Stimulated activated CD8-positive, alpha-beta memory T cell treated with anti-CD3 and anti-CD28 coated beads, Interleukin-7, amount 100 ng/mL, for 1 hour (primary cell): Measurements from ENCODE around the gene TAF11L12.
"Not testable (repeated sequence)": the region's sequence is repeated elsewhere in the genome, so short reads cannot be mapped to it uniquely, and the experiment has no call there.

Experiments used
- DNase-seq, 2 donors: peaks; one replicate each; pipeline ENCODE4 v3.0.0-alpha.2; 2020; ENCODE audit warnings: low read depth in 2 of 2

The TAF11L12 gene

DNA sequence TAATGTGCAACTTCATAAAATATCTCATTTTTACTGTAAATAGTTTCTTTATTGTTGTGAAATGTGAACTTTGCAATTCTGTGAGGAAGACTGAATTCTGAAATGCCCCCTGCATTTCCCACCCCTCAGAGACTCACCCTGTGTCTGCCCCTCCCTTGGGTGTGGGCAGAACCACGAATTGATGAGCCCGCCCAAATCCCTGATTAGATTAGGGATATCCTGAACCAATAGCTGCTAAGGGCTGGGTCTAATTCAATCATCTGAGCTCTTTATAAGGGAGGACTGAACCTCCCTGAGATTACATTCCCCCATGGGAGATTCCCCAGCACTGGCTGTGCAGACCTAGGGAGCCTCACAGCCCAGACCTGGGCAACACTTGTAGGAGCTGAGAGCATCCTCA lies at the start of gene TAF11L12:
TAF11L12 (plus strand) TSS at position 301 of the 400 bp plus-strand sequence.
- DNase-seq: not testable (repeated sequence)

DNA sequence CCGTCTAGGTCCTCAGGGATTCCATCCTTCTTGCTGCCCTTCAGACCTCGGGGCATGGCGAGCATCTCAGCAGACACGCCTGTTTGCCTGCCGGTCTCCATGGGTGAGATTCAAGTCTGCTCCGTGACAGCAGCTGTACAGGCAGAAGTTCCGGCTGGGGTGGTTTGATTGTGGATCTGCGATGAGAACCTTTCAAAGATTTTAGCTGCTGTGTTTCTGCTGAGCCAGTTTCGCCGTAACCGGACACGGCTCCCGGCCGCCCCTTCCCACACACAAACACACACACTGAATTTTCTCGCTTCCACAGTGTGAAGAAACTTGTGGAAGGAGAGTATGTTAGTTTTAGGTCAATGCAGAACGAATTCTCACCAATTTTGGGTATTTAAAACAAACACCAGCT lies 24.5 kb upstream of the TAF11L12 start, which contains the start of gene TAF11L7:
TAF11L7 (minus strand) TSS at position 101 of the 400 bp plus-strand sequence.
- DNase-seq: not testable (repeated sequence)

DNA sequence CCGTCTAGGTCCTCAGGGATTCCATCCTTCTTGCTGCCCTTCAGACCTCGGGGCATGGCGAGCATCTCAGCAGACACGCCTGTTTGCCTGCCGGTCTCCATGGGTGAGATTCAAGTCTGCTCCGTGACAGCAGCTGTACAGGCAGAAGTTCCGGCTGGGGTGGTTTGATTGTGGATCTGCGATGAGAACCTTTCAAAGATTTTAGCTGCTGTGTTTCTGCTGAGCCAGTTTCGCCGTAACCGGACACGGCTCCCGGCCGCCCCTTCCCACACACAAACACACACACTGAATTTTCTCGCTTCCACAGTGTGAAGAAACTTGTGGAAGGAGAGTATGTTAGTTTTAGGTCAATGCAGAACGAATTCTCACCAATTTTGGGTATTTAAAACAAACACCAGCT lies 19.3 kb upstream of the TAF11L12 start, which contains the start of gene TAF11L8:
TAF11L8 (minus strand) TSS at position 101 of the 400 bp plus-strand sequence.
- not testable (repeated sequence) for DNase-seq

DNA sequence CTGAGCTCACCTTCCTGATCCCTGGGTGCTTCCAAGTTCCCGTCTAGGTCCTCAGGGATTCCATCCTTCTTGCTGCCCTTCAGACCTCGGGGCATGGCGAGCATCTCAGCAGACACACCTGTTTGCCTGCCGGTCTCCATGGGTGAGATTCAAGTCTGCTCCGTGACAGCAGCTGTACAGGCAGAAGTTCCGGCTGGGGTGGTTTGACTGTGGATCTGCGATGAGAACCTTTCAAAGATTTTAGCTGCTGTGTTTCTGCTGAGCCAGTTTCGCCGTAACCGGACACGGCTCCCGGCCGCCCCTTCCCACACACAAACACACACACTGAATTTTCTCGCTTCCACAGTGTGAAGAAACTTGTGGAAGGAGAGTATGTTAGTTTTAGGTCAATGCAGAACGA lies 15.9 kb upstream of the TAF11L12 start, which contains the start of gene TAF11L9:
TAF11L9 (minus strand) TSS at position 140 of the 400 bp plus-strand sequence.
- DNase-seq: not testable (repeated sequence)

DNA sequence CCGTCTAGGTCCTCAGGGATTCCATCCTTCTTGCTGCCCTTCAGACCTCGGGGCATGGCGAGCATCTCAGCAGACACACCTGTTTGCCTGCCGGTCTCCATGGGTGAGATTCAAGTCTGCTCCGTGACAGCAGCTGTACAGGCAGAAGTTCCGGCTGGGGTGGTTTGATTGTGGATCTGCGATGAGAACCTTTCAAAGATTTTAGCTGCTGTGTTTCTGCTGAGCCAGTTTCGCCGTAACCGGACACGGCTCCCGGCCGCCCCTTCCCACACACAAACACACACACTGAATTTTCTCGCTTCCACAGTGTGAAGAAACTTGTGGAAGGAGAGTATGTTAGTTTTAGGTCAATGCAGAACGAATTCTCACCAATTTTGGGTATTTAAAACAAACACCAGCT lies 12.5 kb upstream of the TAF11L12 start, which contains the start of gene TAF11L10:
TAF11L10 (minus strand) TSS at position 101 of the 400 bp plus-strand sequence.
- not testable (repeated sequence) for DNase-seq

DNA sequence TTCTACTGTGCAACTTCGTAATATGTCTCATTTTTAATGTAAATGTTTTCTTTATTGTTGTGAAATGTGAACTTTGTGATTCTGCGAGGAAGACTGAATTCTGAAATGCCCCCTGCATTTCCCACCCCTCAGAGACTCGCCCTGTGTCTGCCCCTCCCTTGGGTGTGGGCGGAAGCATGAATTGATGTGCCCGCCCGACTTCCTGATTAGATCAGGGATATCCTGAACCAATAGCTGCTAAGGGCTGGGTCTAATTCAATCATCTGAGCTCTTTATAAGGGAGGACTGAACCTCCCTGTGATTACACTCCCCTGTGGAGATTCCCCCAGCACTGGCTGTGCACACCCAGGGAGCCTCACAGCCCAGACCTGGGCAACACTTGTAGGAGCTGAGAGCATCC lies 6.3 kb upstream of the TAF11L12 start, which contains the start of gene TAF11L11:
TAF11L11 (plus strand) TSS at position 304 of the 400 bp plus-strand sequence.
- not testable (repeated sequence) for DNase-seq

DNA sequence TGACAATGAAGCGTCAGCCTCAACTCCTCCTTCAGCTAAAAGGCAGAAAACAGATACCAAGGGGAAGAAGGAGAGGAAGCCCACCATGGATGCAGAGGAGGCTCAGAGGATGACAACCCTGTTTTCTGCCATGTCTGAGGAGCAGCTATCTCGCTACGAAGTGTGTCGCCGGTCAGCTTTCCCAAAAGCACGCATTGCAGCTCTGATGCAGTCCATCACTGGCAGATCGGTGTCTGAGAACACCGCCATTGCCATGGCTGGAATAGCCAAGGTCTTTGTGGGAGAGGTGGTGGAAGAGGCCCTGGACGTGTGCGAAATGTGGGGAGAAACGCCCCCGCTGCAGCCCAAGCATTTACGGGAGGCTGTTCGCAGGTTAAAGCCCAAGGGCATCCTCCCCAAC lies 5.2 kb upstream of the TAF11L12 start:
- no peak for DNase-seq

DNA sequence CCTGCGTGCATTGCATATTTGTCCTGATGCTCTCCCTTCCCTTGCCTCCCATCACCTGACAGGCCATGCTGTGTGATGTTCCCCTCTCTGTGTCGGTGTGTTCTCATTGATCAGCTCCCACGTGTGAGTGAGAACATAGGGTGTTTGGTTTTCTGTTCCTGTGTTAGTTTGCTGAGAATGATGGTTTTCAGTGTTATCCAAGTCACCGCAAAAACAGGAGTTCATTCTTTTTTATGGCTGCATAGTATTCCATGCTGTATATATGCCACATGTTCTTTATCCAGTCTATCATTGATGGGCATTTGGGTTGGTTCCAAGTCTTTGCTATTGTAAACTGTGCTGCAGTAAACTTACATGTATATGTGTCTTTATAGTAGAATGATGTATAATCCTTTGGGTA lies 2.7 kb upstream of the TAF11L12 start:
- DNase-seq: not testable (repeated sequence)

DNA sequence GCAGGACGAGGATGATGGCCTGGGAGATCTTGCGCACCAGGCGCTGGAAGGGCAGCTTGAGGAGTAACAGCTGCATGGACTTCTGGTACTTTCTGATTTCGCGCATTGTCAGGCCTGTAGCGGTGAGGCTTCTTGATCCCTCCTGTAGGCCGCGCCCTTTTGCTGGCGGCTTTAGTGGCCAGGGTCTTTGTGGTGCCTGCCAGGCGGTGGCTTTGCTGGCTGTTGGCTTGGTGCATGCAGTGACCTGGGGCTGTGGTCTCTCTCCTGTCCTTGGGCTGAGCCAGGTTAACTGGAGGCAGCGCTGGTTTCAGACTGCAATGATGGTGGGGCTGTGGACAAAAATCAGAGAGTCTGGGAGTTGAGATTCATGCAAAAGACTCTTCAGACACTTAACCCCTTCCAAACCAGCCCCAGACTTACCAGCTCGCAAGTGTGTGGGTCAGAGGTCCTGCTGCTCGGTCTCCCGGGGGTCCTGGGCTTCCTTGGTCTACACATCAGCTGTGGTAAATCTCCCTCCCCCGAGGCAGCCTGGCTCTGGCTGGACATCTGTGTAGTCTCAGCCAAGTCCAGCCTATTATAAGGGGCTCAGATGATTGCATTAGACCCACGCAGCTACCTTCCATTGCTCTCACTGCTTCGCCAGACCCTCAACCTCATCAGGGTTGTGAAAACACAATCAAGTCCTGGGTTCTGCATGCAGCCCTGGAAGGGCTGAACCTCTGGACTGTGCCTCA lies 4.8 kb downstream of the TAF11L12 start:
- DNase-seq: no peak

DNA sequence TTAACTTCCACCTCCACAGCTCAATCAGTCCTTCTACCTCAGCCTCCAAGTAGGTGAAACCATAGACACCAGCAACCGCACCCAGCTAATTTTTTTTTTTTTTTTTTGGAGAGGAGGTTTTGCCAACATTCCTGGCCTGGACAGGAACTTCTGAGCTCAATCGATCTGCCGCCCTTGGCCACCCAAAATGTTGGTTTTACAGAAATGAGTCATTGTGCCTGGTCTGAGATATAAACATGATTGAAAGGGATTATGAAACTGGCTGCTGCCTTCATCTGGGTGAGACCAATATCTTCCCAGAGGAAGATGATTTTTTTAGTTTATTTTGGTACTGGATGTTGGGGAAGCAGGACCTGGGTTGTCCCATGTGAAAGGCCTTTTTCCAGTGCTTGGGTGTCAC lies 9.2 kb downstream of the TAF11L12 start:
- no peak for DNase-seq

DNA sequence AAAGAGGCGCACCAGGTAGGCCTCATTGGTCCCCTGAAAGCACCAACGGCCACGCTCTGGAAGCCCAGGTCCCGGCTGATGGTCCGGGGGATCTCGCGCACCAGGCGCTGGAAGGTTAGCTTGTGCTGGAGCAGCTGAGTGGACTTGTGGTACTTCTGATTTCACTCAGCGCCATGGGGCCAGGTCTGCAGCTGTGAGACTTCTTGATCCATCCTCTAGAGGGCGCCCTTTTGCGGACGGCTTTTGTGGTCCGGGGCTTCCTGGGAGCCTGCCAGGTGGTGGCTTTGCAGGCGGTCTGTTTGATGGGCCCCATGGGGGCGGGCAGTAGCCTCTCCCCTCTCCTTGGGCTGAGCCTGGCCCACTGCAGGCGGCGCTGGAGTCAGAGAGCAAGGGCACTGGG lies 10.4 kb downstream of the TAF11L12 start:
- no peak for DNase-seq

DNA sequence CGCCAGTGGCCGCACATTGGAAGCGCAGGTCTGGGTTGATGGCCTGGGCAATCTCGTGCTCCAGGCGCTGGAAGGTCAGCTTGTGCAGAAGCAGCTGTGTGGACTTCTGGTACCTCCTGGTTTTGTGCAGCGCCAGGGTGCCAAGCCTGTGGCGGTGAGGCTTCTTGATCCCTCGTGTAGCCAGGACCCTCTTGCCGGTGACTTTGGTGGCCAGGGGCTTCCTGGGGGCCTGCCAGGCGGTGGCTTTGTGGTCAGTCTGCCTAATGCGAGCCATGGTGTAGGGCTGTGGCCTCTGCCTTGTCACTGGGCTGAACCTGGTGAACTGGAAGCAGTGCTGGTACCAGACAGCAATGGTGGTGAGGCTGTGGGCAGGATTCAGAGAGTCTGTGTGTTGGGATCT lies 15.5 kb downstream of the TAF11L12 start:
- no peak for DNase-seq

DNA sequence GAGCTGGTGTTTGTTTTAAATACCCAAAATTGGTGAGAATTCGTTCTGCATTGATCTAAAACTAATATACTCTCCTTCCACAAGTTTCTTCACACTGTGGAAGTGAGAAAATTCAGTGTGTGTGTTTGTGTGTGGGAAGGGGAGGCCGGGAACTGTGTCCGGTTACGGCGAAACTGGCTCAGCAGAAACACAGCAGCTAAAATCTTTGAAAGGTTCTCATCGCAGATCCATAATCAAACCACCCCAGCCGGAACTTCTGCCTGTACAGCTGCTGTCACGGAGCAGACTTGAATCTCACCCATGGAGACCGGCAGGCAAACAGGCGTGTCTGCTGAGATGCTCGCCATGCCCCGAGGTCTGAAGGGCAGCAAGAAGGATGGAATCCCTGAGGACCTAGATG lies 21.6 kb downstream of the TAF11L12 start, which contains the start of gene TAF11L13:
TAF11L13 (plus strand) TSS at position 301 of the 400 bp plus-strand sequence.
- DNase-seq: not testable (repeated sequence)

DNA sequence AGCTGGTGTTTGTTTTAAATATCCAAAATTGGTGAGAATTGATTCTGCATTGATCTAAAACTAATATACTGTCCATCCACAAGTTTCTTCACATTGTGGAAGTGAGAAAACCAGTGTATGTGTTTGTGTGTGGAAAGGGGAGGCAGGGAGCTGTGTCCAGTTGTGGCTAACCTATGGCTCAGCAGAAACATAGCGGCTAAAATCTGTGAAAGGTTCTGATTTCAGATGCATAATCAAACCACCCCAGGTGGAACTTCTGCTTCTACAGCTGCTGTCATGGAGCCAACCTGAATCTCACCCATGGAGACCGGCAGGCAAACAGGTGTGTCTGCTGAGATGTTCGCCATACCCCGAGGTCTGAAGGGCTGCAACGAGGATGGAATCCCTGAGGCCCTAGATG lies 24.0 kb downstream of the TAF11L12 start, which contains the start of gene TAF11L14:
TAF11L14 (plus strand) TSS at position 301 of the 400 bp plus-strand sequence.
- no peak for DNase-seq

DNA sequence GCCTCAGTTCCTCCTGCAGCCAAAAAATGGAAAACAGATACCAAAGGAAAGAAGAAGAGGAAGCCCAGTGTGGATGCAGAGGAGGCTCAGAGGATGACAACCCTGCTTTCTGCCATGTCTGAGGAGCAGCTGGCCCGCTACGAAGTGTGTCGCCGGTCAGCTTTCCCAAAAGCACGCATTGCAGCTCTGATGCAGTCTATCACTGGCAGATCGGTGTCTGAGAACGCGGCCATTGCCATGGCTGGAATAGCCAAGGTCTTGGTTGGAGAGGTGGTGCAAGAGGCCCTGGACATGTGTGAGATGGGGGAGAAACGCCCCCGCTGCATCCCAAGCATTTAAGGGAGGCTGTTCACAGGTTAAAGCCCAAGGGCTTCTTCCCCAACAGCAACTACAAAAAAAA lies 39.0 kb downstream of the TAF11L12 start:
- not testable (repeated sequence) for DNase-seq

DNA sequence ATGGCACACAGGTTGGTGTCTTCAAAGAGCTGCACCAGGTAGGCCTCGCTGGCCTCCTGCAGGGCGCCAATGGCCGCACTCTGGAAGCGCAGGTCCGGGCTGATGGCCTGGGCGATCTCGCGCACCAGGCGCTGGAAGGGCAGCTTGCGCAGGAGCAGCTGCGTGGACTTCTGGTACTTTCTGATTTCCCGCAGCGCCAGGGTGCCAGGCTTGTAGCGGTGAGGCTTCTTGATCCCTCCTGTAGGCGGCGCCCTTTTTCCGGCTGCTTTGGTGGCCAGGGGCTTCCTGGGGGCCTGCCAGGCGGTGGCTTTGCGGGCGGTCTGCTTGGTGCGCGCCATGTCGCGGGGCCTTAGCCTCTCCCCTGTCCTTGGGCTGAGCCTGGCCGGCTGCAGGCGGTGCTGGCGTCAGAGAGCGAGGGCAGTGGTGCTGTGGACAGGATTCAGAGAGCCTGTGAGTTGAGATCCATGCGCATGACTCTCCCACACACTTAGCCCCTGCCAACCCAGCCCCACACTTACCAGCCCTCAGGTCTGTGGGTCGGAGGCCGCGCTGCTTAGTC lies 45.1 kb downstream of the TAF11L12 start:
- DNase-seq: not testable (repeated sequence)

DNA sequence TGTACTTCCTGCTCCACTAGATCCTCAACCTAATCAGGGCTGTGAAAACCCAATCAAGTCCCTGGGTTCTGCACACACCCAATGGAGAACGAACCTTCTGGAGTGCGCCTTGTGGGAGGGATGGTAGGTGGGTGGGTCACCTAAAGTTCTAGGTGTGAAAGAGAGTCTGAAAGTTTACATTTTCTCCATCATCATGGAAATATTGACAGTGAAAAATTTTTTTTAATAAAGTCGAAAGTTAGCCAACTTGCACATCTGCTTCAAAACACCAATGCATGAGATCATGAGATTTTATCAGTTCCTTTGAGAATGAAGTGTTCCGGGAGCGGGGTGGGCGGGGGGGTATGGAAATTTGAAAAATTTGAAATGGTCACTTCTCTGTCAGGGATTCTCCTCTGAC lies 45.7 kb downstream of the TAF11L12 start:
- no peak for DNase-seq
